HK-2 (cell line): ENCODE data around the gene APBB1.
"Not testable (repeated sequence)": the region's sequence is repeated elsewhere in the genome, so short reads cannot be mapped to it uniquely, and the experiment has no call there.

Source experiments
- DNase-seq: peaks from one replicate; pipeline ENCODE4 v3.0.0-alpha.2; 2018; ENCODE audit not compliant: unreplicated experiment

Gene APBB1

DNA sequence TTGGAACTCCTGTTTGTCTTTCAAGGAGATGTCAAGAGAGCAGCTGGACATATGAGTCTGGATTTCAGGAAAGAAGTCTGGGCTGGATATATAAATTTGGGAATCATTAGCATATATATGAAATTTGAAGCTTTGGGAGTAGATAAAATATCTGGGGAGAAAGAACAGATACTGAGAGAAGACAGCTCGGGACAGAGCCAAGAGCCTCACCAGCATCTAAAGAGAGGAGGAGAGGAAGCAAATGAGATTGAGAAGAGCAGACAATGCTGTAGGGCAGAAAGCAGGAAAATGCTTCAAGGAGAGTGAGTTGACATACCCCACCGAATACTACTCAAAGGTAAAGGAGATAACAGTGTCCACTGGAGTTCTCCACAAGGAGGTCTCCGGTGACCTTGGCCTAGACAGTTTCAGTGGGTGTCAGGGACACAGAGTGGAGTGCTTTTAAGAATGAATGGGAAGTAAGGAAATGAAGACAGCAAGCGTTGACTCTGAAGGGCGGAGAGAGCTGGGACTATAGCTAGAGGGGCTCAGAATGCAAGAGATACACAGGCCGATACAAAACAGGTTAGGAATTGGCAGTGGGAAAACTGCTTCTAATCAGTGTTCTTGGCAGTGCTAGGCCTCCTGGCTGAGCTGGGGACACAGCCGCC lies 862 bp downstream of the APBB1 start:
- no peak for DNase-seq

- no peak for DNase-seq
Observed at GRCh38 chr11:6415797-6416196, 3.1 kb downstream of the APBB1 start.

GRCh38 chr11:6414874-6415328 lies 4.0 kb downstream of the APBB1 start:
- no peak for DNase-seq

DNA sequence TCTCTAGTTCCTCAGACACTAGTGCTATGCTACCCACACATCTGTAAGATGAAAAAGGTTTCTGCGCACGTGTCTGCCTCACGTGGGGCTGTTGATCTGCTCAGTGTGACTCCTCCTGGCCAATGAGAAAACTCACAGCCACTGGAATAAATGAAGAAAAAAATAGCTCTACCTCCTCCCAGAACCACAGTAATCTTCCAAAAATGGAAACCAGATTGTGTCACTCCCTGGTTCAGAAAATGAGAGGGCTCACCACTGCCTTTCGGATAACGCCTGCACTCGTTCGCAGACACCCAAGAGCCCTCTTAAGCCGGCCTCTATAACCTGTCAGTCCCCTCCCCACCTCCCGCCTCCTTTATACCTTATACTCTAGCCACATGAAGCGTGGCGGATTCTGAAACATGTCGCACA lies 5.1 kb downstream of the APBB1 start:
- DNase-seq: no peak

DNA sequence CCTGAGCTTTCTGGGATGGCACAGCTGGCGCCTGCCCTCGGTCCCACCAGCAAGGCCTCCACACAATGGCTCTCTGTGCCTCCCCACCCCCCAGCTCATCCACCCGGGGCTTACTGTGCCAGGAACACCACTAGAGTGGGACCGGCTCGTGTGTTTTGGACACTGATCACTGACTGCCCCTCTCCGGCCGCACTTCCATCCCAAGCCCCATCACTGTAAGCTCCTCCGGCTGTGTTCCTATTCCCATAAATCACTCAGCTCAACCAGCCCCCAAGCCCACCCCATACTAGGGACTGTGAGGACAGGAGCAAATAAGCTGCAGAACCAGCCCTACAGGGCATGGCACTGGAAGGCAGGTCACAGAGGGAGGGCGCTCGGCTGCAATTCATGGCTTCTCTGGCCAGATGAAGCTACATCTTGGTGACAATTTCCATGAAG lies 7.3 kb downstream of the APBB1 start:
- DNase-seq: no peak

DNA sequence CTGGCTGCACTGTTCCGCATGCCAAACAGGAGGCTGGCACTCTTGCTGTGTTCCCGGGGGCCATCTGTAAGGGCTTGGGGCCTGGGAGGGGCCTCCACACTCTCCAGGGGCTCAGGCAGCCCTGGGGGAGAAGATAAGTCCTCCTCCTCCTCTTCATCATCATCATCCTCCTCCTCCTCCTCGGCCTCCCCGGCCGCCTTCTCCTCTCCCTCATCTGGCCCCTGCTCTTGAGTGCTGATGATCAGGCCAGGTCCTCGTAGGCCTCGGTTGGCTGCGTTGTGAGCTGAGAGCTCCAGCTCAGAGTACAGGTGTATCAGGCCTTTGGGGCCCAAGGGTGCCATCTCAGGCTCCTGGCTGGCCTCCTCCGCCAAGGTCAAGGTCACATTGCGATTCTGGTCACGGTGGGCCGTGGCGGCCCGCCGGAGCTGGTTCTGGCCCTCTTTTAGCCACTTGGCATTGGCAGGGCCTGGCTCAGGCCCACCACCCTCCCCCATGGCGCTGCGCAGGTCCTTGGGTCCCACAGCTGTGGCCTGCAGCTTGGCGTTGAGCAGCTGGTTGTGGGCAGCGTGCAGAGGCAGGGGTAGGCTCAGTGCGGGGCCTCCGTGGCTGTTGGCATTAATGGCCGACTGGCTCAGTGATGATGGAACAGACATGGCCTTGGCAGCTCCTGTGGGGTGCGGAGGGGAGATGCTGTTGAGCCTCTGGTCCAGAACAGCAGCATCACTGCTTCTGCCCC lies 8.0 kb downstream of the APBB1 start:
- no peak for DNase-seq

DNA sequence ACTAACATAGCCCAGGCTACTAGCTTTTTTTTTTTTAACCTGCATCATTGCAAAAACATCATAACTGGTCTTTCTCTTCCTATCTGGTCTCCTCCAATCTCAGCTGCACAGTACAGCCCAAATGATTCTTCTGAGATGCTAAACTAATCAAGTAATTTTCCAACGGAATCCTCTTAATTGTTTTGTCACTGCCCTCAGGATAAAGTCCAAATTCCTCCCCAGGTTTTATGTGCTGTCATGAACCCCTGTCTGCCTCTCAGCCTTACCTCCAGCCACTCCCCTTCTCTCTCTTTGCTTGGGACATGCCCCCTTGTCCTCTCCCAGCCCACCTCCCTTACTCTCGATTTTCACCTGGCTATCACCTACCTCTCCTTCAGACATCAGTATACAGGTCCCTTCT lies 12.5 kb downstream of the APBB1 start:
- no peak for DNase-seq

DNA sequence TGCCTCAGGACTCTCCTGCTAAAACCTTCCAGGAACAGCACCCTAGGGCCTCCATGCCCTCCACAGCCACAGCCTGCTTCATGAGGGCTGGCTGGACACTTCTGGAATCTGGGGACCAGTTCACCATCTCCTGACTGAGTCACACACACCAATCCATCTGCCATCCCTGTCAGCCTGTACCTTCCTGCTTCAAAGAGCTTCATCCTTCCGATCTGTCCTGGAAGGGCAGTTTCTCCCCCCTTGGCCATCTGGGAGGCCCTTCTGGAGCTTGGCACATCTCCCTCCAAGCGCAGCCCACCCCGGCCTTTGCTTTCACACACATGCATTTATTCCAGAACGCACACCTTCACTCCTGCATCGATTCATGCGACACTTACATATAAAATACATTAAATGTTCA lies 13.0 kb downstream of the APBB1 start:
- DNase-seq: no peak

DNA sequence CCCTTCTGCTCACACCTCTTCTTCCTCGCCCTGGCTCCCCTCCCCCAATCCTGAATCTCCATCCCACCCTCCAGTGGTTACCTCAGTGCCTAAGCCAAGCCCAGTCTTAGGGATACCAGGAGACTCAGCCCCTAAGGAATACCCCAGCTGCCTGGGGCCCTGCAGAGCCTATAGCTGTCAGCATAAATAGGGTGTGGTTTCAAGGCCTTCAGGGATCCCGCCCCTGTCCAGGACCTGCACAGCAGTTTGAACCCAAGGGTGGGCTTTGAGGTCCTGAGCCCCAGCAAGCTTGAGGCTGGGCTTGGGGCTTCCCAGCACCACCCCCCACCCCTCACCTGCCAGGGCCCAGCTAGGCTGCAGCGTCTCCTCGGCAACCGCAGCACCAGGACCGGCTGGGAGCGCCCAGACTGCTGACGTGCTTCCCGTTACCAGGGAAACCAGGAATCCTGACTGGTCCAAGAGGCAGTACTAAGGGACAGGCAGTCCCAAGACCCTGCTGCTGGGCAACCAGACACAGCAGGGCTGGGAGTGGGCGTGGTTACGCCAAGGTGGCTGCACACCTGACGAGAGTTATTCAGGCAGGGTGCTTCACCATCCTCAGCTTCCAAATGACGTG lies 13.7 kb downstream of the APBB1 start:
- no peak for DNase-seq

- no peak for DNase-seq
Observed at GRCh38 chr11:6404342-6405051, 14.4 kb downstream of the APBB1 start.

GRCh38 chr11:6403539-6403938 lies 15.4 kb downstream of the APBB1 start:
- no peak for DNase-seq

- no peak for DNase-seq
Observed at GRCh38 chr11:6402561-6402981, 16.3 kb downstream of the APBB1 start.

DNA sequence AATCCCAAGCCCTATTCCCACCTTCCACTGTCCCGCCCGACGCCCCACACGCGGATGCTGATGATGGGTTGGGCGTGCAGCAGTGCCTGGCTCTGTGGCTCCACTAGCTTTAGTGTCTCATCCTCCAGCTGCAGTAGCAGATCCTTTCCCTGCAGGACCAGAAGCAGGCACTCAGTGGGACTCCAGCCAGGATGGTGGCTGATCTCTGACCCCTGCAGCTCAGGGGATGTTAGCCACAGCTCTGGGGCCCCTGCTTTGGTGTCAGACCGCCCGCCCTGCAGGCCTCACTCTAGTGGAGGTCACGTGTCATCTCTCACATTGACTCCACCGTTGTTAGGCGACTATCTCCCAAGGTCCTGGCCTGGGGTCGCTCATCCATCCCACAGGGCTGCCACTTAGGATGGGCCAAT lies 16.8 kb downstream of the APBB1 start:
- DNase-seq: no peak

DNA sequence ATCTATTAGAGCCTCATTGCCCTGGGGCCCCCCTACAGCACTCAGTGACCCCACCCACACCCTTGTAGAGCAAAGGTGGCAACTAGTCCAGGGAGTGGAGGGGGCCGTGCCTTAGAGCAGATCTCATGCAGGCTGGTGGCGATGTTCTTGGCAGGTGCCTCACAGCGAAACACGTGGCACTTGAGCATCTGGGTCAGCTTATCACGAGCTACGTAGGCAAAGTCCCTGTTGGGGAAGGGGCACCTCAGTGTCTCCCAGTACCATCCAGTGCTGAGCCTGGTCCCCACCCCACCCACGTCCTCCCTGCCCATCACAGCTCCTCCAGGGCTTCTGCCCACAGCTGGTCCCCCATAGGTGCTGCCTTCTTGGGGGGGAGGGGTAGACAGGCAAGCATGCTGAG lies 17.4 kb downstream of the APBB1 start:
- no peak for DNase-seq

DNA sequence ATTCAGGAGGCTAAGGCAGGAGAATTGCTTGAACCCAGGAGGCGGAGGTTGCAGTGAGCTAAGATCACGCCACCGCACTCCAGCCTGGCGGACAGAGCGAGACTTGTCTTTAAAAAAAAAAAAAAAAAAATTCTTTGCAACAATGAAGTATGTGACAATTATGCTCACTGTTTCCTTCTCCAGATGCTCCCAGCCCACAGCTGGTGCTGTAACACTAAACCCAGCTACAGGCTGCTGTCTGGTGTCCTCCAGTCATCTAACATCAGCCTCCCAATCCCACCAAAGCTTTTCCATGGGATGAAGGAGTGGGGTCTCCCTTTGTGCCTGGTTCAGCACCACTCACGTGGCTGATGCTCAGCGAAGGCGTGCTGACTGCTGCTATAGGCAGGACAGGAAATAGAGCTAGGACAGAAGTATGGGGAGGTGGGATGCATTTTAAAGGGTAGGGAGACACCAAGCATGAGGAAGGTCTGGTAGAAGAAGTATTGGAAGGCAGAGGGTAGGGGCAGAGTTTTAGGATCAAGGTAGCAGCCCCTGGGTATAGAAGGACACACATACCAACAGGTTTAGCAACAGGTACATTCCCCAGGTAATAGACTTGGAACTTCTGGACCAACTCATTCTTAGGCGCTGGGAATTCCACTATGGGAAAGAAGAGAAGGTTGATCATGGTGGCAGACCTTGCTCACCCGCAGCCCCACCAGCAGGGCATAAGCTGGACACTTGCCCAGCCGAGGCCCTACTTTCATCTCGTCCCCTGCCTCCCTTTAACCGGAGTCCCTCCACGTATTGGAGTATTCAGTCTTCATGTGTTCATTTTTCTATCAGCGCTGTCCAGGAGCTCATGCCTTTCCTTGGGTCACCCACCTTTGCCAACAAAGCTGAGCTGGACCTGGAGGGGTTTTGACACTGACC lies 18.2 kb downstream of the APBB1 start:
- DNase-seq: no peak

DNA sequence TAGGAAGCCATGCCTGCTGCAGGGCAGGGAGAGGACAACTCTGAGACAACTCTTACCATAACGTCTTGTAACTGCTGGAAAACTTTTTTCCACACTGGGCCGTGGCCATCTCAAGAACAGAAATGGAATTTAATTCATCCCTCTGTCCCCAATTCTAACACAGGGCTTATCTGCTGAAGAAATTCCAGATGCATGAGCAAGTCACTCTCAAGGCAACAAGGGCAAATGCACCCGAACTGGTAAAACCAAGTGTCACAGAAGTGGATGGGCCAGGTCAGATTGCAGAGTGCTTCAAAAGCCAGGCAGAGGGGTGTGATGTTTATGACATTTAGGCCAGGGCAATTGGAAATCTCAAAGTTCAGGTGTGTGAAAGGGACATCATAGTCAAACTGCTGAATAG lies 21.3 kb downstream of the APBB1 start:
- no peak for DNase-seq

DNA sequence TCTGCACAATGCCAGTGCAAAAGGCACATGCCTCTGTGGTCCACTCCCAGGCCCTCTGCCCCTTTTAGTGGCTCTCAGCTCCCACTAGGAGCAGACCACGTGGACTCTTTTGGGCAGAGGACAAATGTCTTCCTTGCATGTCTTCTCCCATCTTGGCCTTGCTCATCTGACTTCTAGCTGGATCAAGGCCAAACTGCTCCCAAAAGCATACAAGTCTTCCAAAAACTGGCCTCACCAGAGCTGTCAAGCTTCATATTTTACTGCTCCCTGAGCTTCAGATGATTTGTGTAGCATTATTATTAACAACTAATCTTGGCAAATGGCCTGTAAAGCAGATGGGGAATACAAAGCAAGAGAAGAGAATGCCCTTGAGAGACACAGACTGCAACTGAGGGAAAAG lies 21.7 kb downstream of the APBB1 start:
- DNase-seq: no peak

GRCh38 chr11:6395470-6396060 lies 23.3 kb downstream of the APBB1 start:
- no peak for DNase-seq

- no peak for DNase-seq
Observed at GRCh38 chr11:6393989-6394670, 24.8 kb downstream of the APBB1 start.

- DNase-seq: not testable (repeated sequence)
Observed at GRCh38 chr11:6392251-6392650, 26.6 kb downstream of the APBB1 start.
